ENCODE data around the gene IRAK1BP1.

DNA sequence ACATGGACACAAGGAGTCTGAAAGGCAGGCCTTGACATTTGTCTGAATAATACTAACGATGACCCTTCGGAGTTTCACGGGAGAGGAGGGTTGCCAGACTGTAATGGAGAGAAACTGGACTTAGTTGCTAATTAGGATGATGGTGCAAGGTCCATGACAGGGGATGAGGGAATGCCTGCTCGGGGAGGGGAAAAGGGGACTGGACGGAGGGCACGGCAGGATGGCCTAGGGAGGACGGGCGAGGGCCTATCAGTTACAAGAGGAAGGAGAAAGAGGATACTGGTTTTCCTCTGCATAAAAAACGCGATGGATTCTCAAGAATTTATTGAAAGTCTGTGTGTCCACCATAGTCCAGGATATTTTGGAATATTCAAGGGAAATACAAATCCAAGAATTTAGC is 42.7 kb downstream of the IRAK1BP1 start:
- TF ChIP-seq, protein P1, sequence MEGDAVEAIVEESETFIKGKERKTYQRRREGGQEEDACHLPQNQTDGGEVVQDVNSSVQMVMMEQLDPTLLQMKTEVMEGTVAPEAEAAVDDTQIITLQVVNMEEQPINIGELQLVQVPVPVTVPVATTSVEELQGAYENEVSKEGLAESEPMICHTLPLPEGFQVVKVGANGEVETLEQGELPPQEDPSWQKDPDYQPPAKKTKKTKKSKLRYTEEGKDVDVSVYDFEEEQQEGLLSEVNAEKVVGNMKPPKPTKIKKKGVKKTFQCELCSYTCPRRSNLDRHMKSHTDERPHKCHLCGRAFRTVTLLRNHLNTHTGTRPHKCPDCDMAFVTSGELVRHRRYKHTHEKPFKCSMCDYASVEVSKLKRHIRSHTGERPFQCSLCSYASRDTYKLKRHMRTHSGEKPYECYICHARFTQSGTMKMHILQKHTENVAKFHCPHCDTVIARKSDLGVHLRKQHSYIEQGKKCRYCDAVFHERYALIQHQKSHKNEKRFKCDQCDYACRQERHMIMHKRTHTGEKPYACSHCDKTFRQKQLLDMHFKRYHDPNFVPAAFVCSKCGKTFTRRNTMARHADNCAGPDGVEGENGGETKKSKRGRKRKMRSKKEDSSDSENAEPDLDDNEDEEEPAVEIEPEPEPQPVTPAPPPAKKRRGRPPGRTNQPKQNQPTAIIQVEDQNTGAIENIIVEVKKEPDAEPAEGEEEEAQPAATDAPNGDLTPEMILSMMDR (IDR thresholded peaks at IDR 0.05; ENCODE audit: insufficient read depth, low read length, poor library complexity, severe bottlenecking): no peak
- TF ChIP-seq EZH2phosphoT487 (conservative IDR thresholded peaks at IDR 0.05; ENCODE audit: low read length): no peak

All from SU-DHL-6 (cell line).